HepG2 (cell line): ENCODE data around the gene PEX3. TPM values are rescaled to one million over a fixed set of nuclear protein-coding genes. Genes with fewer than 3 reads are reported as not detected.

Experiments used
- ATAC-seq: fragments of 200-7000 bp; cut with Tn5 transposase; 3 replicates; pipeline ENCODE4 v1.9.1; 2020; ENCODE audit warnings: mild to moderate bottlenecking, moderate library complexity
- BruUV-seq: library from RNA; stranded (reverse); fragments of 400-500 nt; replicated peaks from 2 replicates; lab custom pipeline; 2021; lab: Mats Ljungman, UMichigan
- CTCF ChIA-PET: fragments of 300-600 bp; formaldehyde crosslinking; extraction: SDS; loops from one replicate; lab custom pipeline; 2021; ENCODE audit warnings: low total read pairs, inconsistent platforms, low intra/inter-chr PET ratio; lab: Yijun Ruan, JAX
- POLR2A ChIA-PET: fragments of 350-600 bp; sonication (Branson Sonifier 250); formaldehyde crosslinking; loops from one replicate; lab custom pipeline; 2020; ENCODE audit warnings: antibody characterized with exemption, inconsistent platforms; lab: Yijun Ruan, JAX
- DNase-seq: peaks from one replicate; pipeline ENCODE4 v3.0.0-alpha.2; 2015; ENCODE audit warnings: low spot score
- FAIRE-seq: peaks from 3 replicates; lab custom pipeline; 2011; peaks lifted over from hg19 to GRCh38; lab: Jason Lieb, UNC
- H2AFZ ChIP-seq: one replicate; pipeline ENCODE4 v1.6.1; 2011; ENCODE audit warnings: low read length, inconsistent platforms
- H3K27ac ChIP-seq: fragments of 300-600 bp; 3 replicates; pipeline ENCODE4 v1.8.0; 2011; ENCODE audit warnings: mixed run types, mild to moderate bottlenecking, mixed read lengths, low read length, inconsistent platforms; ENCODE audit not compliant: insufficient read depth; ENCODE audit errors: extremely low read length
- H3K27me3 ChIP-seq, 2 experiments: fragments of 200-600 bp in 1 of 2; 2 replicates in 1 of 2; 3 replicates in 1 of 2; pipeline versions ENCODE4 v1.6.0 to v1.8.0; 2011; ENCODE audit warnings: low read length in 2 of 2, mild to moderate bottlenecking in 2 of 2, moderate library complexity in 2 of 2, inconsistent platforms in 1 of 2; ENCODE audit not compliant: insufficient read depth in 2 of 2, control insufficient read depth in 1 of 2
- H3K36me3 ChIP-seq, 2 experiments: fragments of 200-600 bp in 1 of 2; replicated peaks in 1 of 2; 2 replicates in 1 of 2; 3 replicates in 1 of 2; pipeline versions ENCODE4 v1.5.1 to v1.8.0; 2011; ENCODE audit warnings: low read length in 2 of 2, inconsistent platforms in 1 of 2; ENCODE audit not compliant: insufficient read depth in 2 of 2, control insufficient read depth in 1 of 2
- H3K4me1 ChIP-seq: 2 replicates; pipeline ENCODE4 v1.5.1; 2012; ENCODE audit warnings: low read length, inconsistent platforms; ENCODE audit not compliant: insufficient read depth
- H3K4me2 ChIP-seq: 2 replicates; pipeline ENCODE4 v1.6.0; 2011; ENCODE audit warnings: low read depth, low read length, inconsistent platforms
- H3K4me3 ChIP-seq, 3 experiments: fragments of 200-600 bp in 1 of 3; sonication (generic), shearing (Covaris generic) in 1 of 3; replicated peaks in 1 of 3; 2 replicates each; pipeline ENCODE4 v1.5.1; 2011 to 2016; ENCODE audit warnings: low read length in 3 of 3, inconsistent platforms in 2 of 3, low read depth in 2 of 3, mild to moderate bottlenecking in 2 of 3, control low read depth in 1 of 3, mixed read lengths in 1 of 3; ENCODE audit not compliant: insufficient read depth in 1 of 3
- H3K79me2 ChIP-seq: one replicate; pipeline ENCODE4 v1.6.1; 2011; ENCODE audit warnings: low read length, inconsistent platforms; ENCODE audit not compliant: insufficient read depth
- H3K9ac ChIP-seq: 2 replicates; pipeline ENCODE4 v1.6.0; 2011; ENCODE audit warnings: mild to moderate bottlenecking, low read depth, low read length, inconsistent platforms; ENCODE audit not compliant: insufficient read depth
- H3K9me3 ChIP-seq: 2 replicates; pipeline ENCODE4 v1.5.1; 2012; ENCODE audit warnings: mild to moderate bottlenecking, low read length
- H4K20me1 ChIP-seq: 2 replicates; pipeline ENCODE4 v1.6.0; 2011; ENCODE audit warnings: inconsistent platforms, mild to moderate bottlenecking, low read length, moderate library complexity; ENCODE audit not compliant: insufficient read depth
- JUND ChIP-seq: sonication (generic); formaldehyde crosslinking; IDR thresholded peaks from 2 replicates; pipeline ENCODE4 v1.8.0; 2022; ENCODE audit warnings: mild to moderate bottlenecking, missing genetic modification reagents
- MAFF ChIP-seq: IDR thresholded peaks from 2 replicates; pipeline ENCODE4 v1.6.1; 2011; ENCODE audit warnings: low read depth, low read length, improper control_type of control experiment
- MAFK ChIP-seq, 2 experiments: IDR thresholded peaks in 1 of 2; conservative IDR thresholded peaks in 1 of 2; 2 replicates each; pipeline ENCODE4 v1.6.1; 2011; ENCODE audit warnings: improper control_type of control experiment in 2 of 2, low read length in 2 of 2
- MEIS1 ChIP-seq: sonication (generic); formaldehyde crosslinking; IDR thresholded peaks from 2 replicates; pipeline ENCODE4 v1.9.0; 2021; ENCODE audit warnings: mild to moderate bottlenecking, missing genetic modification reagents, moderate library complexity, borderline replicate concordance
- MIER2 ChIP-seq: IDR thresholded peaks from 2 replicates; pipeline ENCODE4 v1.6.1; 2016; ENCODE audit warnings: missing biosample characterization, missing genetic modification reagents
- NFYB ChIP-seq: sonication (generic); formaldehyde crosslinking; IDR thresholded peaks from 2 replicates; pipeline ENCODE4 v1.4.0; 2020; ENCODE audit warnings: missing genetic modification reagents
- SPEN ChIP-seq: sonication (generic); formaldehyde crosslinking; IDR thresholded peaks from 2 replicates; pipeline ENCODE4 v1.5.1; 2020; ENCODE audit warnings: low read depth, mild to moderate bottlenecking, missing genetic modification reagents
- THAP11 ChIP-seq: IDR thresholded peaks from 2 replicates; pipeline ENCODE4 v1.6.1; 2016; ENCODE audit warnings: missing biosample characterization, missing genetic modification reagents
- ZNF713 ChIP-seq: sonication (generic); formaldehyde crosslinking; IDR thresholded peaks from 2 replicates; pipeline ENCODE4 v1.4.0; 2020; ENCODE audit warnings: mild to moderate bottlenecking, missing genetic modification reagents
- WGBS: methylation state at CpG from one replicate; pipeline ENCODE4 v1.1.6; 2017; ENCODE audit warnings: low lambda C conversion rate; 5-methylcytosine and 5-hydroxymethylcytosine counted together
- in situ Hi-C: cut with HindIII; loops from 2 replicates; pipeline ENCODE4 v1.10.0; 2017; ENCODE audit warnings: low pct_unique_long_range_greater_than_20kb; ENCODE audit not compliant: extremely low pct_ligation_motif_present
- intact Hi-C: fragments of 100-400 bp; cut with micrococcal nuclease; formaldehyde crosslinking; loops from one replicate; pipeline ENCODE4 v1.10.0; 2022; ENCODE audit not compliant: unreplicated experiment
- polyA plus RNA-seq, 8 experiments: library from polyadenylated mRNA; depleted of rRNA in 3 of 8; stranded (reverse) in 7 of 8; unstranded in 1 of 8; fragments of >200 nt; fragmentation: Illumina TruSeq in 4 of 8; extraction: Trizol in 4 of 8; gene quantifications; 2 replicates each; pipeline versions ENCODE4 v1.2.1 to v1.2.3, GENCODE V29; 2011 to 2016; ENCODE audit warnings: low read depth in 4 of 8, missing spikeins in 1 of 8, mixed read lengths in 1 of 8; ENCODE audit not compliant: insufficient read depth in 1 of 8
- total RNA-seq, 5 experiments: library from RNA; depleted of rRNA; stranded (reverse); fragments of >200 nt; fragmentation: Illumina TruSeq; extraction: Trizol; gene quantifications; 2 replicates each; pipeline ENCODE4 v1.2.3, GENCODE V29; 2016; ENCODE audit warnings: low read depth in 1 of 5
- TF ChIP-seq, protein P1 (sequence below): sonication (generic); formaldehyde crosslinking; IDR thresholded peaks from 2 replicates; pipeline ENCODE4 v1.5.0; 2020; ENCODE audit warnings: mild to moderate bottlenecking, missing genetic modification reagents, borderline replicate concordance
- TF ChIP-seq, protein P2 (sequence below): sonication (generic); formaldehyde crosslinking; IDR thresholded peaks from 2 replicates; pipeline ENCODE4 v1.5.1; 2020; ENCODE audit warnings: missing genetic modification reagents, mild to moderate bottlenecking, borderline replicate concordance
- TF ChIP-seq, protein P3 (sequence below): sonication (generic); formaldehyde crosslinking; IDR thresholded peaks from 2 replicates; pipeline ENCODE4 v1.5.1; 2020; ENCODE audit warnings: mild to moderate bottlenecking, moderate library complexity, missing genetic modification reagents

Gene PEX3
- total and polyA plus RNA-seq, 2 of the 13 experiments (the other 11 are each of a cell fraction or from before 2014, with no cell fraction given): 30.9 to 40.8 TPM

DNA sequence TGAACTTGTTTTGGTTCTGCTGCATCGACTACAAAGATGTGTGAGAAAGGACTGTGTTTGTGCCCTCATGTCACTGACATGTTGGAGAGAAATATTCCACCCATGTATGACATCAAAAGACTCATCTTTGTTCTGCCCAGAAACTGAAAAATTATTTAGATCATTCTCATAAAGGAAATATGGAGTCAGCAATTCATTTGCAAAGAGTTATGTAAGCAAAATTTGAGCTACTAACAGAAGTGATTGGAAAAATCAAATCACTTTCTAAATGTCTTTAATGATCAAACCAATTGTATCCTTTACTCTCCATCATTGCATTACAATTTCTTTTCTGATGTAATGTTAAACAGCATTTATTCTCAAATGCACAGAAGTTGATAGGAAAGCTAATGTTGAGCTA is 19.4 kb upstream of the PEX3 start:
- 95% methylated on average over 1 of the region's 1 CpG for WGBS
- POLR2A ChIA-PET: no interaction called here
- in situ Hi-C loops: no loop called here

DNA sequence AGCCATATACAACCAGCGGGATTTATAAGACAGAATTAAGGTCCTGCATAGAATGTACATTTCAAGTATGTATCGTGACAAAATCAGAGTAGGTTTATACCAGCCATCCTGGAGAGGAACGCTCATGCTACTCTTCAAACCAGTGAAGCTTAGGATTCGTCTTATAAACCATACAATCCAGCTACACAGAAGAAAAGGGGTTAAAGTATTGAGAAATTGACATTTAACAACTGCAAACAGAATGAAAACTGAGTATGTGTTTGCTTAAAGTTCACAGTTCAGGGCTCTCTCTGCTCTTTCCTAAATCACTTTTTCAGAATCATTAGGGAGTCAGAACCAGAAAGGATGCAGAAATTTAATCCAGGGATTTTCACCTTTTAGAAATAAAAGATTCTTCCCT is 18.0 kb upstream of the PEX3 start:
- no peaks in the 10 kb centered on the region for H4K20me1 ChIP-seq
- FAIRE-seq: peak; percentile 47
- CTCF ChIA-PET: no interaction called here
- H3K36me3 ChIP-seq: peaks cover 3 to 33% of the 10 kb centered on the region in 2 experiments
- H3K4me2 ChIP-seq: peak overlapping the region; percentile 50
- H3K79me2 ChIP-seq: no peaks in the 10 kb centered on the region
- intact Hi-C loops: loop anchor here (1.0 kb wide), 1 partner anchor 18 kb away; the partner anchor contains the start of genes ADAT2 and PEX3
- 63% methylated on average over 4 of the region's 4 CpGs for WGBS
- H3K27me3 ChIP-seq: no peaks in the 10 kb centered on the region
- peak; percentile 95 for ATAC-seq
- peak; percentile 79 for DNase-seq
- H3K9me3 ChIP-seq: no peaks in the 10 kb centered on the region
- peak overlapping the region; percentile 44 for H3K27ac ChIP-seq
- peaks cover 35% of the 10 kb centered on the region for H3K4me1 ChIP-seq
- peak overlapping the region in 1 of 3 experiments; percentile 29; a peak in 1 of 6 replicates for H3K4me3 ChIP-seq
- H3K9ac ChIP-seq: no peak overlapping the region
- in situ Hi-C loops: no loop called here
- H2AFZ ChIP-seq: no peak overlapping the region
- POLR2A ChIA-PET: interaction anchor here (3.5 kb wide), 1 partner anchor 18 kb away, joined by 18 read pairs; the partner anchor contains the start of genes ADAT2 and PEX3
- BruUV-seq: no TSS peak
- TF ChIP-seq, protein P1, sequence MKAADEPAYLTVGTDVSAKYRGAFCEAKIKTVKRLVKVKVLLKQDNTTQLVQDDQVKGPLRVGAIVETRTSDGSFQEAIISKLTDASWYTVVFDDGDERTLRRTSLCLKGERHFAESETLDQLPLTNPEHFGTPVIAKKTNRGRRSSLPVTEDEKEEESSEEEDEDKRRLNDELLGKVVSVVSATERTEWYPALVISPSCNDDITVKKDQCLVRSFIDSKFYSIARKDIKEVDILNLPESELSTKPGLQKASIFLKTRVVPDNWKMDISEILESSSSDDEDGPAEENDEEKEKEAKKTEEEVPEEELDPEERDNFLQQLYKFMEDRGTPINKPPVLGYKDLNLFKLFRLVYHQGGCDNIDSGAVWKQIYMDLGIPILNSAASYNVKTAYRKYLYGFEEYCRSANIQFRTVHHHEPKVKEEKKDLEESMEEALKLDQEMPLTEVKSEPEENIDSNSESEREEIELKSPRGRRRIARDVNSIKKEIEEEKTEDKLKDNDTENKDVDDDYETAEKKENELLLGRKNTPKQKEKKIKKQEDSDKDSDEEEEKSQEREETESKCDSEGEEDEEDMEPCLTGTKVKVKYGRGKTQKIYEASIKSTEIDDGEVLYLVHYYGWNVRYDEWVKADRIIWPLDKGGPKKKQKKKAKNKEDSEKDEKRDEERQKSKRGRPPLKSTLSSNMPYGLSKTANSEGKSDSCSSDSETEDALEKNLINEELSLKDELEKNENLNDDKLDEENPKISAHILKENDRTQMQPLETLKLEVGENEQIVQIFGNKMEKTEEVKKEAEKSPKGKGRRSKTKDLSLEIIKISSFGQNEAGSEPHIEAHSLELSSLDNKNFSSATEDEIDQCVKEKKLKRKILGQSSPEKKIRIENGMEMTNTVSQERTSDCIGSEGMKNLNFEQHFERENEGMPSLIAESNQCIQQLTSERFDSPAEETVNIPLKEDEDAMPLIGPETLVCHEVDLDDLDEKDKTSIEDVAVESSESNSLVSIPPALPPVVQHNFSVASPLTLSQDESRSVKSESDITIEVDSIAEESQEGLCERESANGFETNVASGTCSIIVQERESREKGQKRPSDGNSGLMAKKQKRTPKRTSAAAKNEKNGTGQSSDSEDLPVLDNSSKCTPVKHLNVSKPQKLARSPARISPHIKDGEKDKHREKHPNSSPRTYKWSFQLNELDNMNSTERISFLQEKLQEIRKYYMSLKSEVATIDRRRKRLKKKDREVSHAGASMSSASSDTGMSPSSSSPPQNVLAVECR (CRISPR knock-in tag): peak; percentile 33; the same call in 1 of the 2 replicates
- TF ChIP-seq MEIS1 (CRISPR knock-in tag): no peak
- TF ChIP-seq, protein P2, sequence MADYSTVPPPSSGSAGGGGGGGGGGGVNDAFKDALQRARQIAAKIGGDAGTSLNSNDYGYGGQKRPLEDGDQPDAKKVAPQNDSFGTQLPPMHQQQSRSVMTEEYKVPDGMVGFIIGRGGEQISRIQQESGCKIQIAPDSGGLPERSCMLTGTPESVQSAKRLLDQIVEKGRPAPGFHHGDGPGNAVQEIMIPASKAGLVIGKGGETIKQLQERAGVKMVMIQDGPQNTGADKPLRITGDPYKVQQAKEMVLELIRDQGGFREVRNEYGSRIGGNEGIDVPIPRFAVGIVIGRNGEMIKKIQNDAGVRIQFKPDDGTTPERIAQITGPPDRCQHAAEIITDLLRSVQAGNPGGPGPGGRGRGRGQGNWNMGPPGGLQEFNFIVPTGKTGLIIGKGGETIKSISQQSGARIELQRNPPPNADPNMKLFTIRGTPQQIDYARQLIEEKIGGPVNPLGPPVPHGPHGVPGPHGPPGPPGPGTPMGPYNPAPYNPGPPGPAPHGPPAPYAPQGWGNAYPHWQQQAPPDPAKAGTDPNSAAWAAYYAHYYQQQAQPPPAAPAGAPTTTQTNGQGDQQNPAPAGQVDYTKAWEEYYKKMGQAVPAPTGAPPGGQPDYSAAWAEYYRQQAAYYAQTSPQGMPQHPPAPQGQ (CRISPR knock-in tag): no peak
- TF ChIP-seq ZNF713: no peak
- TF ChIP-seq SPEN (CRISPR knock-in tag): no peak
- no peak for TF ChIP-seq JUND (CRISPR knock-in tag)

More for the DNA sequence above, 19.4 kb upstream of the PEX3 start:
- CTCF ChIA-PET: no interaction called here
- FAIRE-seq: no peak
- no peak for DNase-seq
- Histone ChIP-seq H3K79me2 (no peaks in the 10 kb centered on the region), H3K27ac (no peak overlapping the region), H3K4me1 (peaks cover 35% of the 10 kb centered on the region), H3K36me3 (peaks cover 3 to 24% of the 10 kb centered on the region in 2 experiments), H3K4me2 (no peak overlapping the region), H3K27me3 (no peaks in the 10 kb centered on the region), H3K4me3 (no peak overlapping the region), H2AFZ (no peak overlapping the region), H3K9me3 (no peaks in the 10 kb centered on the region), H3K9ac (no peak overlapping the region), H4K20me1 (no peaks in the 10 kb centered on the region)
- no TSS peak for BruUV-seq
- intact Hi-C loops: no loop called here
- ATAC-seq: no peak
- TF ChIP-seq MAFK (conservative IDR thresholded peaks at IDR 0.05 in 1 of 2, IDR thresholded peaks at IDR 0.05 in 1 of 2; ENCODE audit: low read length in 2 of 2): peak in 1 of 2 experiments; percentile 77; a peak in 2 of 4 replicates
- peak; percentile 69 for TF ChIP-seq MAFF
- no peak for TF ChIP-seq THAP11 (CRISPR knock-in tag)
- TF ChIP-seq, protein P3, sequence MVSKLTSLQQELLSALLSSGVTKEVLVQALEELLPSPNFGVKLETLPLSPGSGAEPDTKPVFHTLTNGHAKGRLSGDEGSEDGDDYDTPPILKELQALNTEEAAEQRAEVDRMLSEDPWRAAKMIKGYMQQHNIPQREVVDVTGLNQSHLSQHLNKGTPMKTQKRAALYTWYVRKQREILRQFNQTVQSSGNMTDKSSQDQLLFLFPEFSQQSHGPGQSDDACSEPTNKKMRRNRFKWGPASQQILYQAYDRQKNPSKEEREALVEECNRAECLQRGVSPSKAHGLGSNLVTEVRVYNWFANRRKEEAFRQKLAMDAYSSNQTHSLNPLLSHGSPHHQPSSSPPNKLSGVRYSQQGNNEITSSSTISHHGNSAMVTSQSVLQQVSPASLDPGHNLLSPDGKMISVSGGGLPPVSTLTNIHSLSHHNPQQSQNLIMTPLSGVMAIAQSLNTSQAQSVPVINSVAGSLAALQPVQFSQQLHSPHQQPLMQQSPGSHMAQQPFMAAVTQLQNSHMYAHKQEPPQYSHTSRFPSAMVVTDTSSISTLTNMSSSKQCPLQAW: no peak
- TF ChIP-seq MIER2 (CRISPR knock-in tag): no peak
- TF ChIP-seq NFYB (CRISPR knock-in tag): no peak
- TF ChIP-seq, all 625 proteins: peak for 2
